ENCODE data around the gene CRAT.

Gene CRAT

GRCh38 chr9:129094387-129095169 lies 16.0 kb downstream of the CRAT start:
- H3K36me3 Mint-ChIP-seq, result no peaks in the 10 kb centered on the region
- no peak overlapping the region for H3K27ac Mint-ChIP-seq
- no peaks in the 10 kb centered on the region for H3K4me1 Mint-ChIP-seq (ENCODE audit: low read depth)
- H3K9me3 Mint-ChIP-seq (ENCODE audit: low read depth), result no peaks in the 10 kb centered on the region
- no peak overlapping the region for H3K4me3 Mint-ChIP-seq
- no peaks in the 10 kb centered on the region for H3K27me3 Mint-ChIP-seq

- no peaks in the 10 kb centered on the region for H3K9me3 Mint-ChIP-seq (ENCODE audit: low read depth)
- no peak overlapping the region for H3K4me3 Mint-ChIP-seq
- no peaks in the 10 kb centered on the region for H3K4me1 Mint-ChIP-seq (ENCODE audit: low read depth)
- H3K36me3 Mint-ChIP-seq, result no peaks in the 10 kb centered on the region
- H3K27ac Mint-ChIP-seq, result no peak overlapping the region
- H3K27me3 Mint-ChIP-seq, result no peaks in the 10 kb centered on the region
Measured at GRCh38 chr9:129093602-129094386, 16.8 kb downstream of the CRAT start.

GRCh38 chr9:129089246-129089645 lies 21.3 kb downstream of the CRAT start:
- H3K4me1 Mint-ChIP-seq (ENCODE audit: low read depth), result no peaks in the 10 kb centered on the region
- no peak overlapping the region for H3K27ac Mint-ChIP-seq
- H3K36me3 Mint-ChIP-seq, result no peaks in the 10 kb centered on the region
- no peaks in the 10 kb centered on the region for H3K9me3 Mint-ChIP-seq (ENCODE audit: low read depth)
- H3K4me3 Mint-ChIP-seq, result no peak overlapping the region
- H3K27me3 Mint-ChIP-seq, result no peaks in the 10 kb centered on the region

GRCh38 chr9:129084087-129084486 lies 26.5 kb downstream of the CRAT start:
- peaks cover 23% of the 10 kb centered on the region for H3K4me1 Mint-ChIP-seq (ENCODE audit: low read depth)
- no peak overlapping the region for H3K4me3 Mint-ChIP-seq
- H3K27me3 Mint-ChIP-seq, result no peaks in the 10 kb centered on the region
- H3K9me3 Mint-ChIP-seq (ENCODE audit: low read depth), result no peaks in the 10 kb centered on the region
- no peak overlapping the region for H3K27ac Mint-ChIP-seq
- H3K36me3 Mint-ChIP-seq, result no peaks in the 10 kb centered on the region

GRCh38 chr9:129081388-129081904 lies 29.1 kb downstream of the CRAT start:
- Mint-ChIP-seq H3K27me3 (no peaks in the 10 kb centered on the region), H3K9me3 (ENCODE audit: low read depth) (no peaks in the 10 kb centered on the region), H3K4me1 (ENCODE audit: low read depth) (peaks cover 23% of the 10 kb centered on the region), H3K4me3 (peak overlapping the region; percentile 89), H3K36me3 (no peaks in the 10 kb centered on the region), H3K27ac (peak overlapping the region; percentile 58)

- no peaks in the 10 kb centered on the region for H3K9me3 Mint-ChIP-seq (ENCODE audit: low read depth)
- H3K4me1 Mint-ChIP-seq (ENCODE audit: low read depth), result peaks cover 23% of the 10 kb centered on the region
- peak within 1 kb of the TSS; percentile 61 for H3K27ac Mint-ChIP-seq
- H3K27me3 Mint-ChIP-seq, result no peaks in the 10 kb centered on the region
- H3K36me3 Mint-ChIP-seq, result no peaks in the 10 kb centered on the region
- peak within 1 kb of the TSS; percentile 89 for H3K4me3 Mint-ChIP-seq
Measured at GRCh38 chr9:129080601-129081387, 29.8 kb downstream of the CRAT start, which contains the start of gene DOLPP1. Gene DOLPP1 (plus strand): TSS chr9:129081111. CDS start chr9:129081132, 21 bp downstream.

- no peaks in the 10 kb centered on the region for H3K27me3 Mint-ChIP-seq
Measured at GRCh38 chr9:129080298-129080600, 30.3 kb downstream of the CRAT start.

GRCh38 chr9:129079829-129080228 lies 30.8 kb downstream of the CRAT start:
- Mint-ChIP-seq H3K4me1 (ENCODE audit: low read depth) (peaks cover 23% of the 10 kb centered on the region), H3K27ac (no peak overlapping the region), H3K9me3 (ENCODE audit: low read depth) (no peaks in the 10 kb centered on the region), H3K36me3 (no peaks in the 10 kb centered on the region), H3K27me3 (no peaks in the 10 kb centered on the region), H3K4me3 (peak overlapping the region; percentile 89)

More at GRCh38 chr9:129080298-129080600, 30.3 kb downstream of the CRAT start:
- Mint-ChIP-seq H3K9me3 (ENCODE audit: low read depth) (no peaks in the 10 kb centered on the region), H3K4me1 (ENCODE audit: low read depth) (peaks cover 23% of the 10 kb centered on the region), H3K36me3 (no peaks in the 10 kb centered on the region), H3K4me3 (peak overlapping the region; percentile 89), H3K27ac (peak overlapping the region; percentile 61)

- H3K27me3 Mint-ChIP-seq, result no peaks in the 10 kb centered on the region
- peaks cover 24% of the 10 kb centered on the region for H3K4me1 Mint-ChIP-seq (ENCODE audit: low read depth)
- H3K4me3 Mint-ChIP-seq, result no peak overlapping the region
- no peak overlapping the region for H3K27ac Mint-ChIP-seq
- no peaks in the 10 kb centered on the region for H3K9me3 Mint-ChIP-seq (ENCODE audit: low read depth)
- H3K36me3 Mint-ChIP-seq, result no peaks in the 10 kb centered on the region
Measured at GRCh38 chr9:129078691-129079503, 31.7 kb downstream of the CRAT start.

- no peaks in the 10 kb centered on the region for H3K36me3 Mint-ChIP-seq
- H3K4me1 Mint-ChIP-seq (ENCODE audit: low read depth), result peaks cover 23% of the 10 kb centered on the region
- H3K4me3 Mint-ChIP-seq, result no peak overlapping the region
- no peaks in the 10 kb centered on the region for H3K27me3 Mint-ChIP-seq
- H3K9me3 Mint-ChIP-seq (ENCODE audit: low read depth), result no peaks in the 10 kb centered on the region
- H3K27ac Mint-ChIP-seq, result no peak overlapping the region
Measured at GRCh38 chr9:129077236-129077635, 33.4 kb downstream of the CRAT start.

GRCh38 chr9:129076640-129077037 lies 34.0 kb downstream of the CRAT start:
- Mint-ChIP-seq H3K36me3 (no peaks in the 10 kb centered on the region), H3K9me3 (ENCODE audit: low read depth) (no peaks in the 10 kb centered on the region), H3K27me3 (no peaks in the 10 kb centered on the region), H3K4me1 (ENCODE audit: low read depth) (peaks cover 22% of the 10 kb centered on the region), H3K27ac (no peak overlapping the region), H3K4me3 (no peak overlapping the region)

GRCh38 chr9:129075996-129076639 lies 34.5 kb downstream of the CRAT start:
- Mint-ChIP-seq H3K4me1 (ENCODE audit: low read depth) (peaks cover 24% of the 10 kb centered on the region), H3K4me3 (no peak overlapping the region), H3K27ac (no peak overlapping the region), H3K36me3 (no peaks in the 10 kb centered on the region), H3K9me3 (ENCODE audit: low read depth) (no peaks in the 10 kb centered on the region), H3K27me3 (no peaks in the 10 kb centered on the region)

- Mint-ChIP-seq H3K4me3 (no peak overlapping the region), H3K27me3 (no peaks in the 10 kb centered on the region), H3K9me3 (ENCODE audit: low read depth) (no peaks in the 10 kb centered on the region), H3K27ac (no peak overlapping the region), H3K4me1 (ENCODE audit: low read depth) (peaks cover 27% of the 10 kb centered on the region), H3K36me3 (no peaks in the 10 kb centered on the region)
Measured at GRCh38 chr9:129074106-129074505, 36.5 kb downstream of the CRAT start.

- H3K27me3 Mint-ChIP-seq, result no peaks in the 10 kb centered on the region
- no peak overlapping the region for H3K4me3 Mint-ChIP-seq
- peaks cover 32% of the 10 kb centered on the region for H3K4me1 Mint-ChIP-seq (ENCODE audit: low read depth)
- peaks cover 3% of the 10 kb centered on the region for H3K36me3 Mint-ChIP-seq
- no peak overlapping the region for H3K27ac Mint-ChIP-seq
- H3K9me3 Mint-ChIP-seq (ENCODE audit: low read depth), result no peaks in the 10 kb centered on the region
Measured at GRCh38 chr9:129073404-129073803, 37.2 kb downstream of the CRAT start.

Measured in activated naive CD8-positive, alpha-beta T cell (primary cell).